H1 (cell line): Measurements from ENCODE around the gene SLC38A2. TPM values are rescaled to one million over a fixed set of nuclear protein-coding genes. Genes with fewer than 3 reads are reported as not detected.
A peak's percentile ranks its signal among the peaks of the same experiment; 100 is the strongest.

Experiments
- ASH2L ChIP-seq: fragments of 200-600, 300-600 bp; sonication (generic); IDR thresholded peaks from one replicate; pipeline ENCODE4 v1.7.1; 2017; ENCODE audit warnings: low read length
- BRCA1 ChIP-seq: IDR thresholded peaks from 2 replicates; pipeline ENCODE4 v1.6.1; 2012; ENCODE audit warnings: low read depth, low read length, improper control_type of control experiment
- CHD2 ChIP-seq: IDR thresholded peaks from 2 replicates; pipeline ENCODE4 v1.6.1; 2012; ENCODE audit warnings: low read length, improper control_type of control experiment
- CREB1 ChIP-seq: IDR thresholded peaks from 2 replicates; pipeline ENCODE4 v1.6.1; 2012; ENCODE audit warnings: inconsistent platforms
- HDAC2 ChIP-seq, 2 experiments: fragments of 300-600 bp in 1 of 2; sonication (generic) in 1 of 2; IDR thresholded peaks; 2 replicates each; pipeline ENCODE4 v1.6.1; 2011 to 2012; ENCODE audit warnings: low read depth in 2 of 2, low read length in 2 of 2, mild to moderate bottlenecking in 2 of 2, moderate library complexity in 2 of 2, borderline replicate concordance in 1 of 2, inconsistent platforms in 1 of 2
- HDAC6 ChIP-seq: IDR thresholded peaks from one replicate; pipeline ENCODE4 v1.7.1; 2012; ENCODE audit warnings: low read depth, mild to moderate bottlenecking, inconsistent platforms, low read length, moderate library complexity
- KDM5A ChIP-seq: fragments of 200-600 bp; IDR thresholded peaks from 2 replicates; pipeline ENCODE4 v1.7.1; 2012; ENCODE audit warnings: mild to moderate bottlenecking, low read length, inconsistent platforms, mixed read lengths
- POLR2A ChIP-seq, 2 experiments: IDR thresholded peaks; 1 replicate in 1 of 2; 2 replicates in 1 of 2; pipeline ENCODE4 v1.6.1; 2011; ENCODE audit warnings: low read depth in 2 of 2, low read length in 2 of 2, mild to moderate bottlenecking in 2 of 2; ENCODE audit errors: control extremely low read depth in 1 of 2
- POLR2AphosphoS5 ChIP-seq: IDR thresholded peaks from 2 replicates; pipeline ENCODE4 v1.6.1; 2011; ENCODE audit warnings: low read depth, low read length
- RXRA ChIP-seq: IDR thresholded peaks from 2 replicates; pipeline ENCODE4 v1.6.1; 2011; ENCODE audit warnings: low read depth, mild to moderate bottlenecking, low read length, moderate library complexity; ENCODE audit not compliant: insufficient read depth
- SIRT6 ChIP-seq: IDR thresholded peaks from one replicate; pipeline ENCODE4 v1.7.1; 2012; ENCODE audit warnings: low read length, inconsistent platforms
- SP4 ChIP-seq: IDR thresholded peaks from 2 replicates; pipeline ENCODE4 v1.6.1; 2012; ENCODE audit warnings: low read length, inconsistent platforms
- SRF ChIP-seq: IDR thresholded peaks from 2 replicates; pipeline ENCODE4 v1.6.1; 2011; ENCODE audit warnings: mild to moderate bottlenecking, low read depth, low read length, moderate library complexity
- TAF1 ChIP-seq: IDR thresholded peaks from 2 replicates; pipeline ENCODE4 v1.6.1; 2011; ENCODE audit warnings: mild to moderate bottlenecking, low read depth, low read length
- YY1 ChIP-seq: IDR thresholded peaks from 2 replicates; pipeline ENCODE4 v1.6.1; 2011; ENCODE audit warnings: low read depth, mild to moderate bottlenecking, low read length
- polyA plus RNA-seq, 7 experiments: library from polyadenylated mRNA; depleted of rRNA in 3 of 7; stranded (reverse) in 5 of 7; unstranded in 2 of 7; fragments of >200 nt in 5 of 7; fragments of 200-250 nt in 2 of 7; gene quantifications; 1 replicate in 5 of 7; 2 replicates in 1 of 7; 4 replicates in 1 of 7; pipeline versions ENCODE4 v1.2.1 to v1.2.3, GENCODE V29; 2011 to 2013; ENCODE audit warnings: missing spikeins in 2 of 7, mixed read lengths in 2 of 7
- total RNA-seq: library from RNA; stranded (reverse); fragmentation: NEBNext Ultra II Directional; extraction: Animal tissue kit (Norgen Biotek cat#: 25700); gene quantifications from 2 replicates; pipeline ENCODE4 v1.2.1, GENCODE V29; 2021
- TF ChIP-seq, protein P1 (sequence below): IDR thresholded peaks from 2 replicates; pipeline ENCODE4 v1.6.1; 2012; ENCODE audit warnings: low read length, inconsistent platforms

Gene SLC38A2
- total and polyA plus RNA-seq, 2 of the 8 experiments (the other 6 are each of a cell fraction or from before 2014, with no cell fraction given), result 163 to 684 TPM

DNA sequence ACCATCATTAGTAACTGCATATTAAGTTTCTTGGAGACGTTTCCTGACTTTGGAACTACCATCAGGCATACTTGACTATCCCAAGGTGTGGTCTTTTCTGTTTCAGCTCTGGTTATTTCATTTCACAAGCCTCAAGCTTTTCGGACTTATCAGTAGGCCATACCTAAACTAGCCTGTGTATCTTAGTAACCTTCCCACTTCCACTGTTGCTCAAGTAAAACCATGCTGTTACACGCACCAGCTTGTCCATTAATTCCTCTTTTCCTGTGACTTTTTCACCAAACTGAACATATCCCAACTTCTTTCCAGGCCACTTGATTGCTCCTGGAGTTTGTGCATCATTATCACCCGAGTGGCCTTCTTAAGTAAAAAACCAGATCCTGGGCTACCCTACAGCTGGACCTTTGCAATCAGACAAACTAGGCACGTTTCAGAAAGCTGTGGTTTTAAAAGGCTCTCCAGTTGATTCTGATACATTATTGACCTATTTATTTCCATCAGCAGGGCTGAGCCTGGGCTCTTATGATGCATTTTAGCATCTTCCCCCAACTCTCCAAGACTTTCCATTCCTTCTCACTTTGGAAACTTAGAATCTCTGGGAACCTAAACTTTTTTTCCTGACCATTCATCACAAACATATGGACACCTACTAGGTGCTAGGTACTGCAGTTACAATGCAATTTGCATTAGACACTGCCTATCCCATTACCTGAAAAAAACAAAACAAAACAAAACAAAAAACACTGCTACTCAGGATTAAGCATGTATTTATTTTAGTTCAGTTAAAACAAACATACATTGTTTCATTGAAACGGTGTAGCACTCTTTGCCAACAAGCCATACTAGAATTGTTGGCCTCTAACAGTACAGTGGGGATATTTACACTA is 14.9 kb downstream of the SLC38A2 start (continued):
- TF ChIP-seq, protein P1, sequence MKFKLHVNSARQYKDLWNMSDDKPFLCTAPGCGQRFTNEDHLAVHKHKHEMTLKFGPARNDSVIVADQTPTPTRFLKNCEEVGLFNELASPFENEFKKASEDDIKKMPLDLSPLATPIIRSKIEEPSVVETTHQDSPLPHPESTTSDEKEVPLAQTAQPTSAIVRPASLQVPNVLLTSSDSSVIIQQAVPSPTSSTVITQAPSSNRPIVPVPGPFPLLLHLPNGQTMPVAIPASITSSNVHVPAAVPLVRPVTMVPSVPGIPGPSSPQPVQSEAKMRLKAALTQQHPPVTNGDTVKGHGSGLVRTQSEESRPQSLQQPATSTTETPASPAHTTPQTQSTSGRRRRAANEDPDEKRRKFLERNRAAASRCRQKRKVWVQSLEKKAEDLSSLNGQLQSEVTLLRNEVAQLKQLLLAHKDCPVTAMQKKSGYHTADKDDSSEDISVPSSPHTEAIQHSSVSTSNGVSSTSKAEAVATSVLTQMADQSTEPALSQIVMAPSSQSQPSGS, result 0 out of 2 replicates have a peak, but pooled peaks have one; percentile 17
- TF ChIP-seq SIRT6 (peak; percentile 40), POLR2AphosphoS5 (peak; percentile 77), SRF (no peak), HDAC6 (no peak), POLR2A (IDR thresholded peaks at IDR 0.05; ENCODE audit: control extremely low read depth in 1 of 2, low read depth in 2 of 2, low read length in 2 of 2) (peak; percentile 51 to 83), BRCA1 (no peak), CHD2 (peak; percentile 25; the same call in 1 of the 2 replicates), SP4 (peak; percentile 63; the same call in 1 of the 2 replicates), TAF1 (no peak), KDM5A (no peak), YY1 (no peak), CREB1 (no peak), HDAC2 (IDR thresholded peaks at IDR 0.05; ENCODE audit: borderline replicate concordance in 1 of 2, low read depth in 2 of 2, low read length in 2 of 2) (no peak), ASH2L (no peak), RXRA (no peak)
- TF ChIP-seq, all 59 proteins: peak for 6
